Thoracic aorta (tissue), 2 donors: ENCODE measurements around the gene BABAM2. TPM values are rescaled to one million over a fixed set of nuclear protein-coding genes. Genes with fewer than 3 reads are reported as not detected.

Experiments used
- ATAC-seq: fragments of 150-250 bp; one replicate; pipeline ENCODE4 v1.8.0; 2017; ENCODE audit warnings: low read depth; ENCODE audit not compliant: insufficient number of reproducible peaks, low FRiP score
- DNase-seq: peaks from one replicate; pipeline ENCODE4 v3.0.0-alpha.2; 2020; ENCODE audit warnings: low spot score
- H3K27ac ChIP-seq, 2 donors: fragments of 200-600 bp; sonication (generic); 1 replicate in 1 of 2; 2 replicates in 1 of 2; pipeline ENCODE4 v1.5.1; 2016; ENCODE audit warnings: mild to moderate bottlenecking in 2 of 2, moderate library complexity in 2 of 2
- H3K27me3 ChIP-seq: fragments of 200-600 bp; sonication (generic); replicated peaks from 2 replicates; pipeline ENCODE4 v1.6.0; 2016; ENCODE audit warnings: mild to moderate bottlenecking; ENCODE audit not compliant: insufficient read depth
- H3K36me3 ChIP-seq: fragments of 200-600 bp; sonication (generic); one replicate; pipeline ENCODE4 v1.5.1; 2016
- H3K4me1 ChIP-seq, 2 donors: fragments of 200-600 bp; sonication (generic); 1 replicate in 1 of 2; 2 replicates in 1 of 2; pipeline versions ENCODE4 v1.5.1 to v1.6.0; 2016; ENCODE audit warnings: low read depth in 2 of 2, mild to moderate bottlenecking in 1 of 2; ENCODE audit not compliant: control insufficient read depth in 1 of 2
- H3K4me3 ChIP-seq: fragments of 200-600 bp; sonication (generic); 2 replicates; pipeline ENCODE4 v1.5.1; 2016; ENCODE audit warnings: mild to moderate bottlenecking
- H3K9me3 ChIP-seq: fragments of 200-600 bp; sonication (generic); 2 replicates; pipeline ENCODE4 v1.5.1; 2016
- total RNA-seq, 2 donors: library from RNA; depleted of rRNA; stranded (reverse); fragments of >200 nt; gene quantifications; one replicate each; pipeline versions ENCODE4 v1.1.0 to v1.2.3, GENCODE V29; 2016
- TF ChIP-seq, protein P1 (sequence below): fragments of 200-600 bp; sonication (generic); IDR thresholded peaks from one replicate; pipeline ENCODE4 v1.5.1; 2019; ENCODE audit warnings: antibody characterized with exemption

The BABAM2 gene
- total RNA-seq, 2 donors from 2014 or later: 24.7 to 32.8 TPM

DNA sequence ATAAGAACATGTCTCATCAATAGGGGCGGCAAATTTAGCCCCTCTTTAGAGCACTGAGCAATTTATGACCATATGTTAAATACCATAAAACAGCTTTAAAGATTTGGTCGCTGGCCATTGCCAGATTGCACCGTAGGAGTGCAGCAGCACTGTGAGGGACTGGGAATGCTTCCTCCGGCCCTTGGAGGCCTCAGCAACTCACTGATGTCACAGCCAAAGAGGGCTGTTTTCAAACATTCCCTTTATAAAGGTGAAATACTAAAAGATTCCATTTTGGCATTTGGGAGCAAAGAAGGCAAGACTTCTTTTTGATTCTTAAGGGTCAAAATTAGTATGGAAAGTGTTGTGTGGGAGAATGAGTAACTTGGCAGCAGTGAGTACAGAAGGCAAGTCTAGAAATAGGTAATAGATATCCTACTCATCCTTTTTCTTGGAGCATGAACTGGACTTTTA, 63.7 kb downstream of the BABAM2 start:
- DNase-seq: no peak
- Histone ChIP-seq H3K4me1 (peaks cover 22 to 35% of the 10 kb centered on the region in 2 donors), H3K4me3 (peak overlapping the region; percentile 20), H3K27me3 (no peaks in the 10 kb centered on the region), H3K9me3 (no peaks in the 10 kb centered on the region), H3K27ac (peak overlapping the region; percentile 69 to 73), H3K36me3 (no peaks in the 10 kb centered on the region)
- TF ChIP-seq, protein P1, sequence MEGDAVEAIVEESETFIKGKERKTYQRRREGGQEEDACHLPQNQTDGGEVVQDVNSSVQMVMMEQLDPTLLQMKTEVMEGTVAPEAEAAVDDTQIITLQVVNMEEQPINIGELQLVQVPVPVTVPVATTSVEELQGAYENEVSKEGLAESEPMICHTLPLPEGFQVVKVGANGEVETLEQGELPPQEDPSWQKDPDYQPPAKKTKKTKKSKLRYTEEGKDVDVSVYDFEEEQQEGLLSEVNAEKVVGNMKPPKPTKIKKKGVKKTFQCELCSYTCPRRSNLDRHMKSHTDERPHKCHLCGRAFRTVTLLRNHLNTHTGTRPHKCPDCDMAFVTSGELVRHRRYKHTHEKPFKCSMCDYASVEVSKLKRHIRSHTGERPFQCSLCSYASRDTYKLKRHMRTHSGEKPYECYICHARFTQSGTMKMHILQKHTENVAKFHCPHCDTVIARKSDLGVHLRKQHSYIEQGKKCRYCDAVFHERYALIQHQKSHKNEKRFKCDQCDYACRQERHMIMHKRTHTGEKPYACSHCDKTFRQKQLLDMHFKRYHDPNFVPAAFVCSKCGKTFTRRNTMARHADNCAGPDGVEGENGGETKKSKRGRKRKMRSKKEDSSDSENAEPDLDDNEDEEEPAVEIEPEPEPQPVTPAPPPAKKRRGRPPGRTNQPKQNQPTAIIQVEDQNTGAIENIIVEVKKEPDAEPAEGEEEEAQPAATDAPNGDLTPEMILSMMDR: no peak
- ATAC-seq: no peak

DNA sequence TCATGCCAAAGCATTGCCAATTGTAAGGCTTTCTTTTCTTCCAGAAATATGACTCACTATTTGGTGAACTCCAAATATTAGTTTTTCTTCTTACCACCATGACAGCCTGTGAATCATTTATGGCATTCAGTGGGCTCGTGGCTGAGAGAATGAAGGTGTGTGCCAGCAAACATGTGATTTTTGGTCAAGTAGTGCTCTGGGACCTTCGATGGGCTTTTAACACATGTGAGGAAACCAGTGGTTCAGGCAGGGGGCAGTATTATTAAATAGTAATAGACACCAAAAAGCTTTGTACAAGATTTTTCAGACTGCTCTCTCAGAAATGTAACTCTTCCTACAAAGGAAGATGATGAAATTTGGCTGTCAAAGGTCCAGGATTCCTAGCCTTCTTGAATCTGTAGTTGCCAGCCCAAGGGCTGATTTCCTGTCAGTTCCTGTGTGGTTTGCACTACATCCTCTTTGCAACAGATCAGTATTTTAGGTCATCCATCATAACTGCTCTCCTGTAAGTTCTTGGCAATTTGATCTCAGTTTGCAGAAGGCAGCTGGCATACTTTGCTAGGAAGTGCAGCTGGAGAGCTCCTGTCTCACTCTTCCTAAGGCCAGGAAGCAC, 64.3 kb downstream of the BABAM2 start:
- peak; percentile 78 for ATAC-seq
- Histone ChIP-seq H3K27me3 (no peaks in the 10 kb centered on the region), H3K27ac (peak overlapping the region; percentile 27 to 73), H3K4me3 (peak overlapping the region; percentile 20), H3K9me3 (no peaks in the 10 kb centered on the region), H3K4me1 (peaks cover 24 to 41% of the 10 kb centered on the region in 2 donors), H3K36me3 (no peaks in the 10 kb centered on the region)
- TF ChIP-seq, protein P1: no peak
- peak; percentile 76 for DNase-seq

DNA sequence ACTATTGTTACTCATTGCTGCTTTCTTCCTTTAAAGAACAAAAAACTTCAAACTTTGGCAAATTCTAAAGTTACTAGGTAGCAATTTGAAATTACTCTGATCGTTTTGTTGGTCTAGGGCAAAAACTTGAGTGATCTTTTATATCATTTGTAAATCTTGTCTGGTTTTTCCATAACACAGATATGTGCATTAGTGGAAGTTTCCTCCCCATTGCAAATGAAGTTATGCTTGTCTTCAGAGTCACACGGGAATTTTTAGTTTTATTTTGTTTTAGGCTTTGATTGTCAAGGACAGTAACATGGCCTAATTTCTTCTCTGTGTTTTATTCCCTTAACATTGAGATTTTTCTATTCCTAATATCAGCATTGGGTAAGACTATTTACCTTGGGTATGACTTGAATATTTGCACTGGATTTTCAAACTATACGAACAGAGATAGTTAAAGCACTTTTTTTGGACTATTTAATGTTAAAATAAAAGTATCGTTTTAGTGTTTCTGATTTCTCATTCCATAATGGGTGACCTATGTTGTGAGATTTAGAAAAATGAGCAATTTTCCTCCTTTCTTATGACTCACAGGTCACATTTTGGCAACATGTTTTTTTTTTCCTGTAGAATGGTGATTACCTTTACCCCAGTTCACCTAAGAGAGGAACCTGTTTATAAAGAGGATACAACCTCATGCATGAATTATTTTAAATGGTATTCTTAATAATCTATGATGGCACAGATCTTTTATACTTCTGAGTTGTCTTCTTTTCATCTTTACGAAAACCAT, 65.0 kb downstream of the BABAM2 start:
- DNase-seq (no peak), ATAC-seq (no peak)
- Histone ChIP-seq H3K27me3 (no peaks in the 10 kb centered on the region), H3K36me3 (no peaks in the 10 kb centered on the region), H3K27ac (peak overlapping the region; percentile 27 to 73), H3K4me1 (peaks cover 29 to 48% of the 10 kb centered on the region in 2 donors), H3K9me3 (no peaks in the 10 kb centered on the region), H3K4me3 (peak overlapping the region; percentile 20)
- TF ChIP-seq, protein P1: no peak

DNA sequence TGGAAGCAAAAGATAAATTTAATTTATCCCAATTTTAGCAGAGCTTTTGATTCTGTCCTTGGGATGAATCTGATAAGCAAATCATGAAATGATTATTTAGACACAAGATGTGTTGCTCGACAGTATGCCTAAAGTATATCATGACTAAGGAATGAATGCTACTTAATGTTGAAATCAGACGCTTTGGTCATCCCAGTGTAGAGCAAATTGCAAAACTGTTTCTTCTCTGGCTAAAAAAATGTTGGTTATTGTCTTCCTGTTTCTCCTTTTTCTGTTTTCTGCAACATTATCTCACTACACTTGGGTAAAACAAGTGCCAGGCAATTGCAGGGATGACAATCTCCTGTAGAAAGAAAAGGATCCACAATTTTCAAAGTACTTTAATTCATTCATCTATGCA, 66.4 kb downstream of the BABAM2 start:
- Histone ChIP-seq H3K4me1 (peaks cover 33 to 61% of the 10 kb centered on the region in 2 donors), H3K27me3 (no peaks in the 10 kb centered on the region), H3K36me3 (no peaks in the 10 kb centered on the region), H3K27ac (no peak overlapping the region), H3K9me3 (no peaks in the 10 kb centered on the region), H3K4me3 (no peak overlapping the region)
- no peak for DNase-seq
- ATAC-seq: no peak
- TF ChIP-seq, protein P1: no peak

DNA sequence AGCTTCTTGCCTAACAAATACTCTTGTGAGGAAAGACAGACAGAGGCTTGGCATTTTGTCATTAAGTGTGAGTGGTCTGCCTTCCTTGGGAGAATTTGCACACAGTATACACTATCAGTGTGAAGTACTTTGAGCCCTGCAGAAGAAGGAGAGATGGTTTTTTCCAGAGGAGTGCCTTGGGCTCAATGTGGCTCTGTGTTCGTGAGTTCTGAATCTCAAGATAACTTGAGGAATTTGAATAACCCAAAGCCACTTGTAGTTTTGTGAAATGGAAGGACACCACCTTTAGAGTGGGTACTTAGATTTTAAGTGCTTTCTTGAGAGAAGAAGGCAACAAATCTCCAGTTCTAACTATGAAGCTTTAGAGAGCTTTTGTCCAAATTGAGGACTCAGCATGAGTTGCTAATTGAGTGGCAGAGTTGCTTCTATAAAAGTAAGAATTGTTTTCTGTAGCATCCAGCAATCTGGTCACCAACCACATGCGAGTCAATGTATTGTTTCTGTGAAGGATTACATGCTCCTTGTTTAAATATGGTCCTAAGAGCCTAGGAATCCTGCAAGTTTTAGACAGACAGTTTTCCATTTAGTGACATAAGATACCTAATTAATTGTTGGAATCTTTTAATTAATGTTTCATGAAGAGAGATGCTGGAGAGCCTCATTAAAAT, 68.3 kb downstream of the BABAM2 start:
- no peaks in the 10 kb centered on the region for H3K27me3 ChIP-seq
- no peaks in the 10 kb centered on the region for H3K36me3 ChIP-seq
- DNase-seq: no peak
- H3K9me3 ChIP-seq: no peaks in the 10 kb centered on the region
- TF ChIP-seq, protein P1: no peak
- H3K27ac ChIP-seq: no peak overlapping the region
- H3K4me1 ChIP-seq: peaks cover 33 to 55% of the 10 kb centered on the region in 2 donors
- no peak overlapping the region for H3K4me3 ChIP-seq
- ATAC-seq: no peak
